KBM-7 (cell line): ENCODE results near the gene LIX1L.
"Not testable (repeated sequence)": the region's sequence is repeated elsewhere in the genome, so short reads cannot be mapped to it uniquely, and the experiment has no call there.

Source experiments
- DNase-seq: peaks from one replicate; pipeline ENCODE4 v3.0.0-alpha.2; 2015
- in situ Hi-C: fragments of 300-500 bp; cut with MboI; formaldehyde crosslinking; loops from 2 replicates; pipeline ENCODE4 v1.14.3; 2020; ENCODE audit warnings: low sequenced_read_pairs, low pct_unique_long_range_greater_than_20kb, mixed read lengths

LIX1L gene

DNA sequence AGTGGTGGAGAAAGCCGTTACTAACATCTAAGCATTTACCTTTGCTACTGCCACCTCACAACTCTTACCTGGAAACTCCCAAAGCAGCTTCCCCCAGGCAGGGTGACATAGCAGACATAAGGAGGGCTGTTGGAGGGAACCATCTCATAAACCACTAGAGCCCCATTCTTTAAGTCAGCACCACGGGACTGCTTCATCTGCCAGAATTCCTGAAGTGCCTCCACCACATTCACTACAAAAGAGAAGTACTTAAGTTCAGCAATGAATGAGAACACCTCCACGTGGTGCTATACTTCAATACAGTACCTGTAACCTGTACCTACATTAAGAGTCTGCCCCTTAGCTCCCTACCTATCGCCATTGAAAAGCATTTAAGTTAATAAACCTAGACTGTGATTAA, 10.3 kb downstream of the LIX1L start:
- in situ Hi-C loops = no loop called here
- DNase-seq = no peak

DNA sequence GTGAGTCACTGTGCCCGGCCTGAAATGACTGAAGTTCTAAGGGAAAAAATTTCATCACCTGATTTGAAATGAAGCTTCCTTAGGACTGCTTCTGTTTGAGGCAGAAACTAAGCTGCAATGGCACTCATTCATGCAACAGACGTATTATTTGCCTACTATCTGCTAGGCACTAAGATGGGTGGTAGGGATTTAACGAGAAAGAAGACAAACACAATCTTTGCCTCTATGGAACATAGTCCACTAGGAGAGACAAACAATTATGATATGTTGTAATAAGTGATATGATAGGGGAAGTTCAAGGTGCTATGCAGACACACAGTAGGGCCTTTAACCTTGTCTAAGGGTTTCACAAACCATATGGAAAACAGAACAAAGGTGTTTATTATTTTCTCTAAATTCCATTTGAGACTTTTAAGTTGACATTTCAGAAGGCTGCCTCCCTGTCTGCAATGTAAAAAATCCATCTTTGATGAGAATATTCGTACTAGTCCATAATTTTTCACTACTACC, 11.3 kb downstream of the LIX1L start:
- no peak for DNase-seq
- in situ Hi-C loops = no loop called here

DNA sequence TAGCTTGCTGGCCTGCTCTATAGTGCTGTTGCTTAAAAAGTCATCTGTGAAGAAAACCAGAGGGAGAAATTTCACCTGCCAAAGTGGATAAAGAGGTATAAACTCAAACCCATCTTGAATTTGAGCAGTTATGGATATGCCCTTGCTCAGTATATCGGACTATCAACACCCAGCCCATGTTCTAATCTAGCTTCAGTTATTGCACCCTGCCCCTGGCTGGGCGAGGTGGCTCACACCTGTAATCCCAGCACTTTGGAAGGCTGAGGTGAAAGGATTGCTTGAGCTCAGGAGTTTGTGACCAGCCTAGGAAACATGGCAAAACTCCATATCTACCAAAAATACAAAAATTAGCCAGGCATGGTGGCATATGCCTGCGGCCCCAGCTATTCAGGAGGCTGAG, 13.3 kb downstream of the LIX1L start:
- DNase-seq = no peak
- in situ Hi-C loops = no loop called here

DNA sequence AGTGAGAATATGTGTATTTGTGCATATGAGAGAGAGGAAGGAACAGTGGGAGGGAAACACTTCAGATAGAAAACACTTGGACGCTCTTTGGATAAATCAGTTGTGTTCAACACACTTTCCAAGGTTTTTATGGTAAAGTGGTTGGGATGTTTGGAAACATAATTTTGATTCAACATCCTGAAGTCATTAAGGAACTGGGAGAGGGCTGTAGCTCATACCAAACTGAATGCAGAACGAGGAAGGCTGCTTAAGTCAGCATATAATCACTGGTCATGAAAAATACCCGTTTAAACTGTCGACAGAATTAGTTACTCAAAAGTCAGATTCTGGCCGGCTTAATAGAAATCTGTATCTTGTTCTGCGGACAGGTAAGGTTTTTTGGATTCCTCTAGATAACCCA, 14.9 kb downstream of the LIX1L start:
- no peak for DNase-seq
- in situ Hi-C loops = no loop called here

DNA sequence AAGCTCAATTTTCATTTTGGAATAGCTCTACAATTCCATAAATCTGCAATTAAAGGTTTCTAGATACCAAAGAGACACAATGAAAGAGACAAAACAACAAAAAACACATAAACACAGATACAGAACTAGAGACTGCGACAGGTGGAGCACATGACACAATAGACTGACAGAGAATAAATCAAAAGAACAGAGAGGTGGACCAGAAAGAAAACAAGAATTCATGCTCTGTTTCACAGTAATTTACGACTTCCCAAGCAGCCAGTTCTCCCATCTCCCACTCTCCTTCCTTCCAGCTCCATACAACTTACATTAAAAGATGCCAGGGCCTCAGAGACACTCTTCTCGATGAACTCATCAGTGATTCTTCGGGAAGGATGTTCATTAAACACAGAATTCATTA, 15.4 kb downstream of the LIX1L start:
- in situ Hi-C loops = no loop called here
- no peak for DNase-seq

DNA sequence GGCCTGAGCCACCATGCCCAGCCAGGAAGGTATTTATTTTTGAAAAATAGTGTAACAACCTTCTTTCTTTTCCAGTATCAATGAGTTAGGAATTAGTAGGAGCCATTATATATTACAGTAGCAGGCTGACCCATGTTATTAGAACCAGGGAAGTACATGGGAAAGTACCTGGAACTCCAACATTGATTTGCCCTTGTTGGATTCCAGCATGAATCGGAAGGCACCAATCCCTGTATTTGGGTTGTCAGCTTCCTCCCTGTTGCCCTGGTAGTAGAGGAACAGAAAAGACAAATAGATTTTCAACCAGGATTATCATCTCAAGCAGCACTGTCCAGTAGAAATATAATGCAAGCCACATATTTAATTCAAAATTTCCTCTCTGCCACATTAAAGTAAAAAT, 20.4 kb downstream of the LIX1L start:
- in situ Hi-C loops = no loop called here
- no peak for DNase-seq

DNA sequence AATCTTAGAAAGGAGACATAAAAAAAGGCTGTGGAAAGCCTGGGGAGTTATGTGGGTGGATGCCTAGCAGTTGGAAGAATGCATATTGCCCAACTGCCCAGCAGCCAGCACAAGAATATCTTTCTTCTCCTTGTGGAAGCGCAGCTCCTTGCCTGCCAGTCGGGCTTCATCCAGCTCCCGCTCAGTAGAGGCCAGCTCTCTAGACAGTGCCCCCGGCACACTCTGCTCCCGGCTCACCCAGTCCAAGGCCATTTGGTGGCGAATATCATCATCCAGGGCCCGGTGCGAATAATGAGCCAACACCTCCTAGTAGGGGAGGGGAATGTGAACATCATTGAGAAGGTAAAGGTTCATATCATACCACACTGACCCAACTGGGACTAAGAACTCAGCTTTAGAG, 21.6 kb downstream of the LIX1L start:
- in situ Hi-C loops = no loop called here

DNA sequence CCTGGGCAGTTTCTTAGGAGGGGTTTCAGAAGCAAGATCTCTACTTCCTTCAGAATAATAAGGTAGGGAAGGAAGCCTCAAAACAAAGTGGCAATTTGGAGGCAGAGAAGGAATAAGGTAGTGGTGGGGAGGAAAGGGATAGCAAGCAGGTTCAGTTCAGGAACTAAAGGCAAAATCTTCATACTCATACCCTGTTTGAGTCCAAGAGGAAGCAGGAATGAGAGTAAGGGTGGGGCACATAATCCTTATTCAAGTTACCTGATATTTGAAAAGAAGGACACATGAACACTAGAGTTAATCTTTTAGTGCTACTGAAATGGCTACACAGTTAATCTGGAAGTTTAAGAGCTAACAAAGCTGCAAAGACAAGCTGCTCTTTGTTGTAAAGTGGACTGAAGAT, 22.1 kb downstream of the LIX1L start:
- in situ Hi-C loops = no loop called here
- DNase-seq = no peak

More for the DNA sequence above, 21.6 kb downstream of the LIX1L start:
- DNase-seq = no peak

DNA sequence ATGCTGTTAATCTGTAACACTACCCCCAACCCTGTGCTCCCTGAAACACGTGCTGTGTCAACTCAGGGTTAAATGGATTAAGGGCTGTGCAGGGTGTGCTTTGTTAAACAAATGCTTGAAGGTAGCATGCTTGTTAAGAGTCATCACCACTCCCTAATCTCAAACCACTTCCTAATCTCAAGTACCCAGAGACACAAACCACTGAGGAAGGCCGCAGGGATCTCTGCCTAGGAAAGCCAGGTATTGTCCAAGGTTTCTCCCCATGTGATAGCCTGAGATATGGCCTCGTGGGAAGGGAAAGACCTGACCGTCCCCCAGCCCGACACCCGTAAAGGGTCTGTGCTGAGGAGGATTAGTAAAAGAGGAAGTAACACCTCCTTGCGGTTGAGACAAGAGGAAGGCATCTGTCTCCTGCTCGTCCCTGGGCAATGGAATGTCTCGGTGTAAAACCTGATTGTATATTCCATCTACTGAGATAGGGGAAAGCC, 25.3 kb downstream of the LIX1L start:
- in situ Hi-C loops = not testable (repeated sequence)
- DNase-seq = peak; percentile 83

DNA sequence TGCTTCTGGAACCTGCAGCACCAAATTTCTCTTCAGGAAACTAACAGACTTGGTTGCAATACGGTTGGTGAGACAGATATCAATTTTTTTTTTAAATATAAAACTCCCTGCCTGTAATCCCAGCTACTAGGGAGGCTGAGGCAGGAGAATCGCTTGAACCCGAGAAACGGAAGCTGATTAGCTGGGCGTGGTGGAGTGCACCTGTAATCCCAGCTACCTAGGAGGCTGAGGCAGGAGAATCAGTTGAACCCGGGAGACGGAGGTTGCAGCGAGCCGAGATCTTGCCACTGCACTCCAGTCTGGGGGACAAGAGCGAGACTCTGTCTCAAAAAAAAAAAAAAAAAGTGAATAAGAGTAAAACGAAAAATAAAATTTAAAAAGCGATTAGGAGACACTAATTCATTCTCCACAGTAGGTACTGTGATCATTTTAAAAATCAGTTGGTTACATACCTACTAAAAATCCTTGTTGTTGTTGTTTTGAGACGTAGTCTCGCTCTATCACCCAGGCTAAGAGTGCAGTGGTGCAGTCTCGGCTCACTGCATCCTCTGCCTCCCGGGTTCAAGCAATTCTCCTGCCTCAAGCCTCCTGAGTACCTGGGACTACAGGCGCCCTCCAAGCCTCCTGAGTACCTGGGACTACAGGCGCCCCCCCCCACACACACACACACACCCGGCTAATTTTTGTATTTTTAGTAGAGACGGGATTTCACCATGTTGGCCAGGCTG, 29.7 kb downstream of the LIX1L start:
- in situ Hi-C loops = no loop called here
- no peak for DNase-seq

DNA sequence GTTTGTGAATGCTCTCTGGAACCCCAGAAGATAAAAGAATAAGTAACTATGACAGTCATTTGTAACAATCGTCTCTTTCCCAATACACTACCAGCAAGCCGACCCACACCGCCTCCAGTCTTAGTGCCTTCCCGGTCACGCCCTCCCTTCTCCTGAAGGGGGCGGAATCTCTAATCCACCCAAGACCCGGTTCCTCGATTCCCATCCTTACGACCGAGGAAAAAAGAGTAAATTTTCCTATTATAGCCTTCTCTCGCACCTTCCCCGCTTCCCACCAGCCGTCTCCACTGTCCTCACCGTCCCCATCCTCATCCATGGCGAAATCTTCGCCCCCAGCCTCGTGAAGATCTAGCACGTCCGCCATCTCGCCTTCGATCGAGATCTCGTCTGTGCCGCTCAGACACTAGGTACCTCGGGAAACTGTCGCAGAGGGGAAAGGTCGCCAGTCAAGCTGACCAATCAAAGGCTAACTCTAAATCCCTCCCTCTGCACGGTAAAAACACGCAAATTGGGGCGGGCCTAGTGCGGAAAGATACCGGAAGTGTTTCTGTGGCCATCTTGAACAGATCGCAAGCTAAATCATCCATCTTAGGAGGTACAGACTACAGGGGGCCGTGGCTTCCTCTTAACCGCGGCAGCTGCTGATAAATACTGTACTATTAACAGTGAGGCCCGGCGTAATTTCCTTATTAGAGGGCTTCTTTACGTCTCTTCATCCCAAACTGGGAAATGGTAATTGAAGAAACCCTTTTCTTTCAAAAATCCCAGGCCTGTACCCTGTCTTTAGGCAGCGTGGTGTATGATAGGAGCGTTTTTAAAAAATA, 30.5 kb downstream of the LIX1L start, which contains the start of gene RBM8A:
TSS of gene RBM8A (minus strand) at position 422 of the 824 bp plus-strand sequence. CDS start at position 364, 58 bp downstream.
- in situ Hi-C loops = no loop called here
- peak; percentile 99 for DNase-seq

DNA sequence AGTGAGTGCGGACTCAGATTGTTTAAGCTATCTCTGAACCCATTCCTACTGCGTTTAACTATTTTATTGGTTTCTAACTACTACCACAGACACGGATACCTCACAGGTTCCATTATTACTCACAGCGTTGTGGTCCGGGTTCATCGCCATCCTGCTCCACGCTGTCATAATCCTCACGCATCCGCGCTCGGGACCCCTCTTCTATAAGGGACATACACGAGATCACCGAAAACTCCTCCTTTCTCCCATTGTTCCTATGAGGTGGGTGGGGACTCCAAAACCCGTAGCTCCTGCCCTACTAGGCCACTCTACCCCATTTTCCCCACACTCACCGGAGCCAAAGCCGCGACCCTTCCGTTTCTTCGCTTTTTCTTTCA, 31.1 kb downstream of the LIX1L start:
- no peak for DNase-seq
- in situ Hi-C loops = no loop called here

DNA sequence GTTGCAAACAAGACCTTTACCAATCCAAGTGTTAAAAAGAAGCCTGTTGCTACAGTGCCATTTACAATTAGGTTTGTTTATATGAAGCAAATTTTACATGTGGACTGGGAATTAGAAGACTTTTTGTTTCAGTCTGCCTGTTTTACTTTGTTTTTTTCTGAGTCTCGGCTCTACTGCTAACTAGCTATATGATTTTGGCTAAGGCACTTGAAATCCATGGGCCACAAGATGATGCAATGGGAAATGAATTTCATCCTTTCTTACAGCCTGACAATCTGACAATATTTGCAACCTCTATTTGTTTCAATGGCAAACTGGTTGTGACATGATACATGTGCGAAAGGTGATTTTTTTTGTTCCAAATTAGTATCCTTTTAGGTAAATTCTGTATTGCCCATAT, 35.6 kb downstream of the LIX1L start:
- in situ Hi-C loops = no loop called here
- DNase-seq = no peak

DNA sequence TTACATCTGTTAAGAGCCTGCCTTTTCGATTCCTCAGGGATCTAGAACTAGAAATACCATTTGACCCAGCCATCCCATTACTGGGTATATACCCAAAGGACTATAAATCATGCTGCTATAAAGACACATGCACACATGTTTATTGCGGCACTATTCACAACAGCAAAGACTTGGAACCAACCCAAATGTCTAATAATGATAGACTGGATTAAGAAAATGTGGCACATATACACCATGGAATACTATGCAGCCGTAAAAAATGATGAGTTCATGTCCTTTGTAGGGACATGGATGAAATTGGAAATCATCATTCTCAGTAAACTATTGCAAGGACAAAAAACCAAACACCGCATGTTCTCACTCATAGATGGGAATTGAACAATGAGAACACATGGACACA, 37.5 kb downstream of the LIX1L start:
- DNase-seq, in situ Hi-C loops: not testable (repeated sequence)

DNA sequence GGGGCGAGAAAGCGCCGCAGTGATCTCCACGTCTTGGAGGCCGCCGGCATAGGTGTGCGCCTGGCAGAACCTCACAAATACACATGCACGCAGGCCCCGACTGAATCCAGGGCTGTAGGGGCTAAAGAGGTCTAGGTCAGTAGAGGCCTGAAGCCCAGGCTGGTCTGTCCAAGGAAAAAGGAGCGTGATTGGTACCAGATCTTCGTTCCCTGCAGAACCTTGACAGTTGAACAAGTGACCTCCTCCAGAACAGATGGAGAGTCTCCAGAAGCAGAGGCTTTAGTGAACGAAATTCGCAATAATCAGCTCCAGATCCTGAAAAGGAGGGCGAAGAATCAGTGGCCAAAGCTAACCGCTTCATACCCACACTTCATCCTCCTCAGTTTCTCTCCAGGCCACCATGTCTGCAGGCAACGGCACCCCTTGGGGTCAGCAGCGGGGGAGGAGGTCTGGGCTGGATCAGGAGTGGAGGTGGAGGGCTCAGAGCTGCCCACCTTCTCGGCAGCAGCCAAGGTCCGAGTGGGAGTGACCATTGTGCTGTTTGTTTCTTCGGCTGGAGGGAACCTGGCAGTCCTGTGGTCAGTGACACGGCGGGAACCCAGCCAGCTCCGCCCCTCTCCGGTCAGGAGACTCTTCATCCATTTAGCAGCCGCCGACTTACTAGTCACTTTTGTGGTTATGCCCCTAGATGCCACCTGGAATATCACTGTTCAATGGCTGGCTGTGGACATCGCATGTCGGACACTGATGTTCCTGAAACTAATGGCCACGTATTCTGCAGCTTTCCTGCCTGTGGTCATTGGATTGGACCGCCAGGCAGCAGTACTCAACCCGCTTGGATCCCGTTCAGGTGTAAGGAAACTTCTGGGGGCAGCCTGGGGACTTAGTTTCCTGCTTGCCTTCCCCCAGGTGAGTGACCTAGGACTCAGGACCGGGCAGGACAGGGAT, 38.6 kb downstream of the LIX1L start:
- DNase-seq = peak; percentile 39
- in situ Hi-C loops = no loop called here

DNA sequence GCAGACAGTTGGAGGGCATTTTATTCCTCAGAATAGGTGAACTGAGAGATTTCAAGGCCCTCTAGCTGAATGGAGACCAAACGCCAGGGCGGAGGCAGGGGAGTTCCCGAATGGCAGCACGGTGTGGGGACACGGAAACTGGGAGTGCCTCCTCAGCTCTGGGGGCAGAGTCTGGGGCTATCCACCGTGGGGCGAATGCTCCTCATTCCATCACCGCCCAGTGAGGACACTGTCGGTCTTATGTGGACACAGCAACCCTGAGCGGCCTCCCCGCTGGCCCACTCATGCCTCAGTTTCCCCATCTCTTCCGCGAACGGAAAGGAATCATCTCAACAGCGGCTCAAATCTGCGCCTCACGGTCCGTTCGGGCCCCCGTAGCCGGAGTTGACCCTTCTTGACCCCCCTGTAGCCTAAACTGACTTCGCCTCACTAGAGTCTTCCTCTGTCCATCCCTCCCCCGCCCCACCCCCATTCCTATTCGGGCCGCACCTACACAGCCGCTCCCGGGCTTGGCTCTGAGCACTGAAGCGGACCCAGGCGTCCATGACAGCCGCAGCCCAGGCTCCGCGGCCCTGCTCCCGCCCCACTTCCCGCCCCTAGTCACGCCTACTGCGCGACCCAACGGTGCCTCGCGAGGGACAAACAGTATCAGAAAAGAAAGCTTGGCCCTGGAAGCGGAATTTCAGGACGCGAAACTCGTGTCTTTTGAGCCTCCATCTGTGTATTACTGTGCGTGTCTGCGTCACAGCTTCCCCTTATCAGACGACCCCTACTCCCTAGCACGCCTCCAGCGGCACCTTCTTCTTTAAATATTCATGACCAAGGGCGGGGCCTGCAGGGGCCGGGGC, 39.4 kb downstream of the LIX1L start, which contains the start of gene PEX11B:
TSS of gene PEX11B (minus strand) at position 574 of the 848 bp plus-strand sequence. CDS start at position 545, 29 bp downstream.
- peak; percentile 96 for DNase-seq
- in situ Hi-C loops = no loop called here

DNA sequence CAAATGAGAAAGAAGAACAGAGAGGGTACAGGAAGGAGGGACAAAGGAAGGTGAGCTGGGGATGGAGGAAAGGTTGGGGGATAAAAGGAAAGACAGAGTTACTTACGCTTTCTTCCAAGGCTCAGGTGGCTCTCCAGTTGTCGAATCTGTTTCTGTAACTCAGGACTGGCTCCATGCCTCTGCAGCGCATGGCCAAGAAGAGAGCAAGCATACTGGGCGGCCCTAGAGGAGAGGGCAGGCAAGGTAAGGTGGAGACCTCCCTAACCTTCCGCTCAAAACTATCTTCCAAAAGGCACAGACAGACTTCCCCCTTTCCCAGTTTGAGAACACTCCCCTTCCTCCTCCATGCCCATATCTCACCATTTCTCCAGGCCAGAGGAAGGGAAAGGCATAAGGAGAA, 40.2 kb downstream of the LIX1L start:
- in situ Hi-C loops = no loop called here
- DNase-seq = no peak

DNA sequence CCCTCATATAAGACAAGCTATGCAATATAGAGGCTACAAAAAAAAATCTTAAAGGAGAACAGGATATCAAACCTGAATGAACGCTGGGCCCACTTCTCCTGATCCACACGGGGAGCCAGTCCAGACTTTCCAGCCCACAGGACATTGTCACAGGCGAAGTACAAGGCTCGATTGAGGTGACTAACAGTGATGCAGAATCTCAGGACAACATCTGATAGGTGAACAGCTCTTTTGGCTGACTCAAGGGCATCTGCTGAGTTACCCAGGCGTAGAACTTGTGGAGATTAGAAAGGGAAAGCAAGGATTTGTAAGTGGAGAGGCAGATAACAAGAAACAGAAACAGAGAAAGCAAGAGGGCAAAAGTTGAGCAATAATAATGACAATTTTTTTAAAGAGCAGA, 41.1 kb downstream of the LIX1L start:
- in situ Hi-C loops = no loop called here
- no peak for DNase-seq
